Islet of Langerhans (tissue), 1 donor: ENCODE measurements around the gene HYAL1.
A peak's percentile ranks its signal among the peaks of the same experiment; 100 is the strongest.
"Not testable (repeated sequence)": the region's sequence is repeated elsewhere in the genome, so short reads cannot be mapped to it uniquely, and the experiment has no call there.

Experiments used
- FAIRE-seq: peaks from one replicate; lab custom pipeline; 2011; peaks lifted over from hg19 to GRCh38; lab: Jason Lieb, UNC

The HYAL1 gene

GRCh38 chr3:50318615-50319014 lies 15.2 kb upstream of the HYAL1 start:
- FAIRE-seq, result no peak

- FAIRE-seq, result no peak
These were observed 14.8 kb upstream of the HYAL1 start for GRCh38 chr3:50318163-50318562.

- FAIRE-seq, result no peak
These were observed 13.9 kb upstream of the HYAL1 start for GRCh38 chr3:50317300-50317699.

- no peak for FAIRE-seq
These were observed 13.4 kb upstream of the HYAL1 start for GRCh38 chr3:50316657-50317242.

GRCh38 chr3:50314816-50315215 lies 11.4 kb upstream of the HYAL1 start:
- FAIRE-seq, result no peak

GRCh38 chr3:50314342-50314741 lies 11.0 kb upstream of the HYAL1 start:
- no peak for FAIRE-seq

GRCh38 chr3:50312041-50312440 lies 8.7 kb upstream of the HYAL1 start:
- FAIRE-seq, result not testable (repeated sequence)

- no peak for FAIRE-seq
These were observed 1.2 kb upstream of the HYAL1 start for GRCh38 chr3:50304601-50305000.

- no peak for FAIRE-seq
These were observed 1.0 kb downstream of the HYAL1 start for GRCh38 chr3:50302095-50303012.

GRCh38 chr3:50300681-50301254 lies 2.6 kb downstream of the HYAL1 start:
- no peak for FAIRE-seq

- FAIRE-seq, result no peak
These were observed 3.3 kb downstream of the HYAL1 start for GRCh38 chr3:50299929-50300680.

- FAIRE-seq, result no peak
These were observed 3.8 kb downstream of the HYAL1 start for GRCh38 chr3:50299638-50299928.

GRCh38 chr3:50298836-50299637 lies 4.3 kb downstream of the HYAL1 start, which contains the start of the genes HYAL3 and NAA80:
Gene HYAL3, minus strand, starts transcription at chr3:50299405. Its CDS starts 3,803 bp downstream, at chr3:50295602.
Gene NAA80, minus strand, starts transcription at chr3:50299405. Its CDS starts 1,942 bp downstream, at chr3:50297463.
- FAIRE-seq, result peak; percentile 56

- FAIRE-seq, result no peak
These were observed 5.3 kb downstream of the HYAL1 start for GRCh38 chr3:50297896-50298725.

- no peak for FAIRE-seq
These were observed 6.0 kb downstream of the HYAL1 start for GRCh38 chr3:50297384-50297775.

GRCh38 chr3:50296721-50297383 lies 6.5 kb downstream of the HYAL1 start:
- FAIRE-seq, result no peak

- no peak for FAIRE-seq
These were observed 7.6 kb downstream of the HYAL1 start for GRCh38 chr3:50295553-50296431.

- FAIRE-seq, result no peak
These were observed 8.6 kb downstream of the HYAL1 start for GRCh38 chr3:50294492-50295403.
